Right lobe of liver (tissue), 4 donors: Measurements from ENCODE around the gene KRT6A.

Experiments
- POLR2A ChIP-seq: fragments of 450-650 bp; IDR thresholded peaks from one replicate; pipeline ENCODE4 v1.6.1; 2017; ENCODE audit warnings: antibody characterized with exemption, mild to moderate bottlenecking
- TF ChIP-seq, protein P1 (sequence below), 4 donors: fragments of 200-600 bp in 3 of 4; fragments of 450-650 bp in 1 of 4; IDR thresholded peaks; one replicate each; pipeline versions ENCODE4 v1.5.1 to v1.8.0; 2016 to 2022; ENCODE audit warnings: antibody characterized with exemption in 4 of 4, mild to moderate bottlenecking in 2 of 4
- donor health status: DM: no; HTN: no; CAD: no.
- donor health status: DM: no; HTN: no; CAD: no.
- donor health status: DM: no; HTN: yes; CAD: no.

DNA sequence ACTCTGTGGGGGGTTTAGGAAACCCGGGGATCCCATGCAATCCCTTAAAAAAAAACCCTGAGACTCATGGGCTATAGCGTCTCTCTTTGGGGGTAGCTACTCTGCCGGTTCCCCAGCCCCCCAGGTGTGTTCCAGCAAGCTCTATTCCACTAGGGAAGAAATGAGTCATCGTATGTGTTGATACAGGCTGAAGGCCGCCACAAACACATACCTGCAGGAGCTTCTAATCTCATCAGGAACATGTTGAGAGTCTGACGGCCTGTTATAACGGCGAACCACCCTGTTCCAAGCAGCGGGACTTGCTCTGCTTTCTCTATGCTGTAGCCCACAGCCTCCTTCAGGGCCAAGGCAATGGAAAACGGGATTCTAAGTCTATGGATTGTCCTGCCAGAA is 28.1 kb upstream of the KRT6A start:
- TF ChIP-seq, protein P1, sequence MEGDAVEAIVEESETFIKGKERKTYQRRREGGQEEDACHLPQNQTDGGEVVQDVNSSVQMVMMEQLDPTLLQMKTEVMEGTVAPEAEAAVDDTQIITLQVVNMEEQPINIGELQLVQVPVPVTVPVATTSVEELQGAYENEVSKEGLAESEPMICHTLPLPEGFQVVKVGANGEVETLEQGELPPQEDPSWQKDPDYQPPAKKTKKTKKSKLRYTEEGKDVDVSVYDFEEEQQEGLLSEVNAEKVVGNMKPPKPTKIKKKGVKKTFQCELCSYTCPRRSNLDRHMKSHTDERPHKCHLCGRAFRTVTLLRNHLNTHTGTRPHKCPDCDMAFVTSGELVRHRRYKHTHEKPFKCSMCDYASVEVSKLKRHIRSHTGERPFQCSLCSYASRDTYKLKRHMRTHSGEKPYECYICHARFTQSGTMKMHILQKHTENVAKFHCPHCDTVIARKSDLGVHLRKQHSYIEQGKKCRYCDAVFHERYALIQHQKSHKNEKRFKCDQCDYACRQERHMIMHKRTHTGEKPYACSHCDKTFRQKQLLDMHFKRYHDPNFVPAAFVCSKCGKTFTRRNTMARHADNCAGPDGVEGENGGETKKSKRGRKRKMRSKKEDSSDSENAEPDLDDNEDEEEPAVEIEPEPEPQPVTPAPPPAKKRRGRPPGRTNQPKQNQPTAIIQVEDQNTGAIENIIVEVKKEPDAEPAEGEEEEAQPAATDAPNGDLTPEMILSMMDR (IDR thresholded peaks at IDR 0.05) = no peak
- TF ChIP-seq POLR2A = no peak
